Gastroesophageal sphincter (tissue), 4 donors: ENCODE measurements around the gene SMIM38. TPM values are rescaled to one million over a fixed set of nuclear protein-coding genes. Genes with fewer than 3 reads are reported as not detected.

ENCODE experiments used
- ATAC-seq: fragments of 150-250 bp; one replicate; pipeline ENCODE4 v1.9.1; 2016; ENCODE audit warnings: mild to moderate bottlenecking, moderate library complexity
- H3K27ac ChIP-seq, 4 donors: fragments of 200-600 bp; sonication (generic) in 3 of 4; 1 replicate in 3 of 4; 2 replicates in 1 of 4; pipeline ENCODE4 v1.5.1; 2016 to 2019
- H3K27me3 ChIP-seq: fragments of 200-600 bp; sonication (generic); one replicate; pipeline ENCODE4 v1.5.1; 2019
- H3K36me3 ChIP-seq, 2 donors: fragments of 200-600 bp; sonication (generic); one replicate each; pipeline ENCODE4 v1.5.1; 2019; ENCODE audit warnings: control low read depth in 1 of 2
- H3K4me1 ChIP-seq, 3 donors: fragments of 200-600 bp; sonication (generic); 1 replicate in 2 of 3; 2 replicates in 1 of 3; pipeline ENCODE4 v1.5.1; 2016 to 2019; ENCODE audit warnings: control low read depth in 2 of 3
- H3K4me3 ChIP-seq, 2 donors: fragments of 200-600 bp; sonication (generic); one replicate each; pipeline ENCODE4 v1.5.1; 2019; ENCODE audit warnings: mild to moderate bottlenecking in 1 of 2, moderate library complexity in 1 of 2
- H3K9me3 ChIP-seq, 3 donors: fragments of 200-600 bp; sonication (generic); one replicate each; pipeline ENCODE4 v1.5.1; 2017 to 2019; ENCODE audit warnings: control low read depth in 2 of 3
- CTCF ChIP-seq, 4 experiments: fragments of 200-600 bp in 2 of 4; fragments of 450-650 bp in 2 of 4; sonication (generic) in 1 of 4; IDR thresholded peaks; one replicate each; pipeline ENCODE4 v1.5.1; 2017 to 2019; ENCODE audit warnings: antibody characterized with exemption in 4 of 4, mild to moderate bottlenecking in 2 of 4, moderate library complexity in 2 of 4
- EP300 ChIP-seq: sonication (generic); formaldehyde crosslinking; IDR thresholded peaks from one replicate; pipeline ENCODE4 v1.6.1; 2017; ENCODE audit warnings: antibody characterized with exemption, mild to moderate bottlenecking
- POLR2A ChIP-seq, 2 donors: fragments of 450-650 bp; IDR thresholded peaks; one replicate each; pipeline ENCODE4 v1.6.1; 2017; ENCODE audit warnings: antibody characterized with exemption in 2 of 2, mild to moderate bottlenecking in 2 of 2, moderate library complexity in 1 of 2
- POLR2AphosphoS5 ChIP-seq: sonication (generic); formaldehyde crosslinking; IDR thresholded peaks from one replicate; pipeline ENCODE4 v1.6.1; 2017; ENCODE audit warnings: antibody characterized with exemption
- WGBS, 2 donors: methylation state at CpG; one replicate each; pipeline ENCODE4 v1.1.5; 2018; ENCODE audit warnings: low coverage in 1 of 2; 5-methylcytosine and 5-hydroxymethylcytosine counted together
- total RNA-seq, 4 donors: library from RNA; depleted of rRNA; stranded (reverse); fragments of >200 nt; gene quantifications; one replicate each; pipeline ENCODE4 v1.1.0, GENCODE V29; 2016

SMIM38 gene
- total RNA-seq, 4 donors from 2014 or later: 1.2 to 2.3 (median 1.3) TPM

- no peak overlapping the region for H3K27ac ChIP-seq
- WGBS, 2 donors: 50 to 87% methylated on average over 2 to 5 of the region's 5 CpGs
- no peak for TF ChIP-seq POLR2A (IDR thresholded peaks at IDR 0.05)
- no peak for TF ChIP-seq POLR2AphosphoS5
- TF ChIP-seq CTCF (IDR thresholded peaks at IDR 0.05): no peak
- no peak for TF ChIP-seq EP300
- no peaks in the 10 kb centered on the region for H3K9me3 ChIP-seq
- H3K36me3 ChIP-seq: peaks cover 0 to 16% of the 10 kb centered on the region in 2 donors
- H3K4me3 ChIP-seq: no peak overlapping the region
- no peaks in the 10 kb centered on the region for H3K27me3 ChIP-seq
- H3K4me1 ChIP-seq: peaks cover 0 to 15% (median 0%) of the 10 kb centered on the region in 3 donors
- ATAC-seq: no peak
Measured at GRCh38 chr11:69108559-69108958, 47.2 kb upstream of the SMIM38 start.

GRCh38 chr11:69109101-69109500, 46.6 kb upstream of the SMIM38 start:
- Histone ChIP-seq H3K4me3 (no peak overlapping the region), H3K27me3 (no peaks in the 10 kb centered on the region), H3K36me3 (peaks cover 0 to 16% of the 10 kb centered on the region in 2 donors), H3K4me1 (peaks cover 0 to 15% (median 0%) of the 10 kb centered on the region in 3 donors), H3K27ac (no peak overlapping the region), H3K9me3 (no peaks in the 10 kb centered on the region)
- WGBS, 2 donors: 71 to 100% methylated on average over 1 to 2 of the region's 2 CpGs
- ATAC-seq: no peak
- TF ChIP-seq CTCF (IDR thresholded peaks at IDR 0.05): no peak
- no peak for TF ChIP-seq EP300
- no peak for TF ChIP-seq POLR2A (IDR thresholded peaks at IDR 0.05)
- no peak for TF ChIP-seq POLR2AphosphoS5

DNA sequence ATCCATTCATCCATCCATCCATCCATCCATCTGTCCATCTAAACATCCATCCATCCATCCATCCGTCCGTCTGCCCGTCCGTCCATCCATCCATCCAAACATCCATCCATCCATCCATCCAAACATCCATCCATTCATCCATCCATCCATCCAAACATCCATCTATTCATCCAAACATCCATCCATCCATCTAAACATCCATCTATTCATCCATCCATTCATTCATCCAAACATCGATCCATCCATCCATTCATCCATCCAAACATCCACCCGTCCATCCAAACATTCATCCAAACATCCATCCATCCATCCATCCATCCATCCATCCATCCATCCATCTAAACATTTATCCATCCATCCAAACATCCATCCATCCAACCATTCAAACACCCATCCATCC, 45.3 kb upstream of the SMIM38 start:
- H3K4me3 ChIP-seq: no peak overlapping the region
- no peak for TF ChIP-seq POLR2A (IDR thresholded peaks at IDR 0.05)
- no peak for TF ChIP-seq POLR2AphosphoS5
- no peak for TF ChIP-seq CTCF (IDR thresholded peaks at IDR 0.05)
- no peak for TF ChIP-seq EP300
- no peak overlapping the region for H3K27ac ChIP-seq
- WGBS, 2 donors: 81 to 87% methylated on average over 6 of the region's 6 CpGs
- no peak for ATAC-seq
- H3K9me3 ChIP-seq: no peaks in the 10 kb centered on the region
- H3K27me3 ChIP-seq: no peaks in the 10 kb centered on the region
- peaks cover 0 to 15% (median 0%) of the 10 kb centered on the region in 3 donors for H3K4me1 ChIP-seq
- peaks cover 0 to 16% of the 10 kb centered on the region in 2 donors for H3K36me3 ChIP-seq

DNA sequence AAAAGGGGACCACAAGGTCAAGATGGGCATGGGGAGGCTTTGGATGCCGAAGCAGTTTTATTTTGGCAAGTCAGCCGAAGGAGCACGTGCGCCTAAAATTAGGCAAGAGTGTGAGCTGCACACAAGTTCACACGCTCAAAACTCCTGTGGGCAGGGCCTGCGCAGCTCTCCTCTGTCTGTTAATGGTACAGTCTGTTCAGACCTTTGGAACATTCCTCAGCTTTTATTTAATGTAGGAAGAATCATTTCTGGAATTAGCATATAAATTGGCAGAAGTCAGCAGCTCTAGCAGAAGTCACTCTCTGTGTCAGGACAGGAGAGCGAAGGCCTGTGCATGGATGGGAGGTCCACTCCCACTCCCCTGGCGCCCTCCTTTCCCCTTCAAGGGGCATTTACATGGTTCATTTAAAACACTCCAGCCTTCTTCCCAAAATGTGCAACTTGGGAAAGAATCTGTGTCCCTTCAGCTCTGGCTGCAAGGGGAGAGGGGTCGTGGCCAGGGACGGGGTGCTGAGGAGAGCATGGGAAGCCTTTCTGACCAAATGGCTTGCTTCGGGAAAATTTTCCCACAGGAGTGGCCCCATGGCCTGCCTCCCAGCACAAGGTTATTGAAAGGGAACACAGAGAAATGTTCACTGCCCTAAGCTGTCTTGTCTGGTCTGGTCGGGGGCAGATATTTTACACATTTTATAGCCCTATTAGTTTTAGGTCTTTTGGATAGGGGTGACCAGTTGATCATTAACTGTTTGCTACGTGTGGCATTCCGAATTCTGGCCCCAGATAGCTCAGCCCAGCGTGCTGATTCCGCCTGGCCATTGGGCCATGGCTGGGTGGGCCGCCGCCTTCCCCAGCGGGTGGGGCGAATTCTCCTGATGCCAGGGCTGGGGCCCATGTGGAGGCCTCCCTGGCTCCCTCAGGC, 43.9 kb upstream of the SMIM38 start:
- H3K36me3 ChIP-seq: peaks cover 0 to 16% of the 10 kb centered on the region in 2 donors
- TF ChIP-seq POLR2AphosphoS5 (no peak), EP300 (no peak), POLR2A (IDR thresholded peaks at IDR 0.05) (no peak), CTCF (IDR thresholded peaks at IDR 0.05) (no peak)
- ATAC-seq: no peak
- 90 to 91% methylated on average over 6 to 13 of the region's 20 CpGs for WGBS, 2 donors
- H3K4me3 ChIP-seq: no peak overlapping the region
- no peaks in the 10 kb centered on the region for H3K9me3 ChIP-seq
- H3K27ac ChIP-seq: no peak overlapping the region
- H3K4me1 ChIP-seq: peaks cover 0 to 10% (median 0%) of the 10 kb centered on the region in 3 donors
- H3K27me3 ChIP-seq: no peaks in the 10 kb centered on the region

DNA sequence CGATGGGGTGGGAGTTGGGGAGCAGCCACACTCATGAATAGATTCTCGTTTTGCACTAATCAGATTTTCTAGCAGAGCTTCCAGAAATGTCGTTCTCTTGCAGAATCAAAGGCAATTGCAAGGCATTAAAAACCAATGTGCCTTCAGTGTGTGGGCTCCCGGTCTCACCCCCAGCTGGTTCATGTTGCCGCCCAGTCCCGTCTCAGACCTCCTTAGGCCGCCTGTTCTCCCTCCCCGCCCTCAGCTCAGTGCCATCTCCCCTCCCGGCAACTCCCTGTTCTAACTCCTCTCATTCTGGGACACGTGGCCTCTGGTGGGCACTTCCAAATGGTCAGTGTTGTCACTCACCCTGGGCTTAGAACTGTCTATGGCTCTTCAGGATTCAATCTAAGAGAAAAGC, 42.5 kb upstream of the SMIM38 start:
- WGBS, 2 donors: 82 to 91% methylated on average over 7 to 9 of the region's 10 CpGs
- ATAC-seq: no peak
- no peak for TF ChIP-seq EP300
- no peak for TF ChIP-seq POLR2AphosphoS5
- TF ChIP-seq POLR2A (IDR thresholded peaks at IDR 0.05): no peak
- no peak for TF ChIP-seq CTCF (IDR thresholded peaks at IDR 0.05)
- Histone ChIP-seq H3K36me3 (peaks cover 0 to 14% of the 10 kb centered on the region in 2 donors), H3K27ac (no peak overlapping the region), H3K4me1 (peaks cover 0 to 10% (median 0%) of the 10 kb centered on the region in 3 donors), H3K9me3 (no peaks in the 10 kb centered on the region), H3K27me3 (no peaks in the 10 kb centered on the region), H3K4me3 (no peak overlapping the region)
